GM12874 (cell line): ENCODE measurements around the gene PSMB9.

Experiments
- TF ChIP-seq, protein P1 (sequence below): IDR thresholded peaks from 2 replicates; pipeline ENCODE4 v1.5.1; 2011; ENCODE audit warnings: low read depth, mild to moderate bottlenecking, control low read depth, low read length, moderate library complexity; ENCODE audit not compliant: insufficient read depth

PSMB9 gene

DNA sequence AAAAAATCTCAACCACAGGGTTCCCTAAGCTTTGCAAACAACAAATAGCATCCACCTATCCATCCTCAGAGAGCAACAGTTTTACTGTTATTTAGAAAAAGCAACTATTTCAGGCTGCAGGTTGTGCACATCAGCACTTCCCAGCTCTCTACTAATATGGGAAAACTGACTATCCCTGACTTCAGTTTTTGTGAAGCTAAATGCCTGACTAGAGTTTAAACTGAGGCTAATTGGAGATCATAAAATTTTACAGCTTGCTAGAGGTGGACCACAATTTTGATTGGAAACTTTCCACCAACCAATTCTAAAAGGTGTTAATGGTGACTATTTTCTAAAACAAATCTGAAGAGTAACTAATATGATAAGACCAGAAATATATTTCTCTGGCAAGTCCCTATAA is 50.0 kb downstream of the PSMB9 start:
- TF ChIP-seq, protein P1, sequence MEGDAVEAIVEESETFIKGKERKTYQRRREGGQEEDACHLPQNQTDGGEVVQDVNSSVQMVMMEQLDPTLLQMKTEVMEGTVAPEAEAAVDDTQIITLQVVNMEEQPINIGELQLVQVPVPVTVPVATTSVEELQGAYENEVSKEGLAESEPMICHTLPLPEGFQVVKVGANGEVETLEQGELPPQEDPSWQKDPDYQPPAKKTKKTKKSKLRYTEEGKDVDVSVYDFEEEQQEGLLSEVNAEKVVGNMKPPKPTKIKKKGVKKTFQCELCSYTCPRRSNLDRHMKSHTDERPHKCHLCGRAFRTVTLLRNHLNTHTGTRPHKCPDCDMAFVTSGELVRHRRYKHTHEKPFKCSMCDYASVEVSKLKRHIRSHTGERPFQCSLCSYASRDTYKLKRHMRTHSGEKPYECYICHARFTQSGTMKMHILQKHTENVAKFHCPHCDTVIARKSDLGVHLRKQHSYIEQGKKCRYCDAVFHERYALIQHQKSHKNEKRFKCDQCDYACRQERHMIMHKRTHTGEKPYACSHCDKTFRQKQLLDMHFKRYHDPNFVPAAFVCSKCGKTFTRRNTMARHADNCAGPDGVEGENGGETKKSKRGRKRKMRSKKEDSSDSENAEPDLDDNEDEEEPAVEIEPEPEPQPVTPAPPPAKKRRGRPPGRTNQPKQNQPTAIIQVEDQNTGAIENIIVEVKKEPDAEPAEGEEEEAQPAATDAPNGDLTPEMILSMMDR, result no peak

DNA sequence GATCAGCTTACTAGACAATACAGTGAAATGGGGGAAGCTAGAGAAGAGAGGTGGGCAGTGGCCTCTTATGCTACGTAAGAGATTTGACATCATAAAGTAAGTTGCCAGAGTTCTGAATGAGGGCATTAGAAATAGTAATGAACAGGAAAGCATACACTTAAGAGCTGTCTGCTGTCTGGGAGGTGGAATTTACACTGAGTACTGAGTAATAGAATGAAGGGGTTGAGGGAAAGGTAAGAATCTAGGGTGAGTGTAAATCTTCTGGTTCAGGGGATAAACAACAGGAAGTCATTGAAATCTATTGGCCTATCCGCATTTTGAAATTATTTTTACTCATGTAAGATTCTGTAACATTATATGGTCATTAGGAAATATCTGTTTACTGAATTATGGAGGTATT is 51.1 kb downstream of the PSMB9 start:
- TF ChIP-seq, protein P1, result no peak

DNA sequence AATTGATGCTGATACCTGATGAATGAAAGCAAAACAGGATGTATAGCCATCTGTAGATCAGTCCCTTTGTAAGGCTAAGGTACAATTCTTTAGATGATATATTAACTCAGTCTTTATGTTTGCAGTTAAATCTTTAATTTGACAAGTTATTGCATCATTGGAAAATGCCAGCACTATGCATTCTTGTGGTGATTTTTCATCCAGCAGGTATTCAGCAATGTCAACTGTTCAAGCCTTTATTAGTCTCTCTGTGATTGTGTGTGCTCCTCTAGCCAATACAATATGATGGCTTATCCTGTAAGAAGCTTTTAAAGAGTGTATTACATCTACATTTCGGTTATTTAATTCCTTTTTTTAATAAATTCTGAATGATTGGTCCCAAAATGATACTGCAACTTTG is 52.5 kb downstream of the PSMB9 start:
- TF ChIP-seq, protein P1, result no peak

DNA sequence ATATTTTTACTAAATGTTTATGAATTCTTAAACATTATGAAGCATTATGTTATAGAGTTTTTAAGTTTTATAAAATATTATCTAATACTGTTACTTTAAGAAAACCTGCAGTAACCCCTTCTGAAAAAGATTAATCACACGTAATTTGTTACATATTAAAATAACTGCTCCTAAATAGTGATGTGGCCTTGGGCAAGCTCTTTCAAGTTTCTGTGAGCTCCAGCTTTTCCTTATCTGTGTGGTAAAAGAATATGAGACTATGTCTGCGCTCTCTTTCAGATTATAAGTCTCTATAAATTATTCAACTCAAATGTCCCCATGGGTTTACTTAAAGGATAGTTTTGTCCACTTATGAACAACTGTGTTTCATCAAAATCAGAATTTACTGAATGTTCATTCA is 54.9 kb downstream of the PSMB9 start:
- TF ChIP-seq, protein P1, result no peak
